Gastrocnemius medialis (tissue), 4 donors: ENCODE measurements around the gene COL10A1. TPM values are rescaled to one million over a fixed set of nuclear protein-coding genes. Genes with fewer than 3 reads are reported as not detected.

Experiments
- ATAC-seq, 2 donors: fragments of 150-250 bp; one replicate each; pipeline ENCODE4 v1.9.1; 2016
- DNase-seq, 2 donors: peaks; one replicate each; pipeline ENCODE4 v3.0.0-alpha.2; 2019
- H3K27ac ChIP-seq, 4 donors: fragments of 200-600 bp; sonication (generic); 1 replicate in 1 of 4; 2 replicates in 3 of 4; pipeline ENCODE4 v1.5.1; 2016 to 2018; ENCODE audit warnings: mild to moderate bottlenecking in 2 of 4, moderate library complexity in 1 of 4
- H3K27me3 ChIP-seq, 3 donors: fragments of 200-600 bp; sonication (generic) in 2 of 3; 1 replicate in 1 of 3; 2 replicates in 2 of 3; pipeline versions ENCODE4 v1.5.1 to v1.6.0; 2016 to 2019; ENCODE audit warnings: mild to moderate bottlenecking in 1 of 3, moderate library complexity in 1 of 3
- H3K36me3 ChIP-seq, 2 donors: fragments of 200-600 bp; sonication (generic) in 1 of 2; one replicate each; pipeline ENCODE4 v1.5.1; 2017 to 2018
- H3K4me1 ChIP-seq, 2 donors: fragments of 200-600 bp; sonication (generic) in 1 of 2; one replicate each; pipeline ENCODE4 v1.5.1; 2016 to 2017; ENCODE audit warnings: mild to moderate bottlenecking in 2 of 2
- H3K4me3 ChIP-seq, 4 donors: fragments of 200-600 bp; sonication (generic) in 3 of 4; 1 replicate in 1 of 4; 2 replicates in 3 of 4; pipeline ENCODE4 v1.5.1; 2016 to 2019; ENCODE audit warnings: mild to moderate bottlenecking in 2 of 4
- H3K9me3 ChIP-seq, 3 donors: fragments of 200-600 bp; sonication (generic) in 2 of 3; 1 replicate in 1 of 3; 2 replicates in 2 of 3; pipeline ENCODE4 v1.5.1; 2016 to 2019
- CTCF ChIP-seq, 5 experiments: fragments of 450-650 bp in 3 of 5; fragments of 200-600 bp in 2 of 5; sonication (generic) in 2 of 5; IDR thresholded peaks in 4 of 5; conservative IDR thresholded peaks in 1 of 5; 1 replicate in 4 of 5; 2 replicates in 1 of 5; pipeline ENCODE4 v1.5.1; 2016 to 2019; ENCODE audit warnings: antibody characterized with exemption in 5 of 5, mild to moderate bottlenecking in 3 of 5, moderate library complexity in 3 of 5
- POLR2A ChIP-seq, 2 donors: fragments of 450-650 bp; IDR thresholded peaks; one replicate each; pipeline ENCODE4 v1.6.1; 2017; ENCODE audit warnings: antibody characterized with exemption in 2 of 2, mild to moderate bottlenecking in 2 of 2, moderate library complexity in 2 of 2
- in situ Hi-C, 4 donors: fragments of 200-750 bp; cut with MboI; loops; one replicate each; pipeline versions ENCODE4 v1.15.0 to v1.8.0; 2017; ENCODE audit warnings: low sequenced_read_pairs in 4 of 4
- intact Hi-C: fragments of 100-400 bp; cut with DNase I; formaldehyde crosslinking; loops from one replicate; pipeline ENCODE4 v1.15.1; 2023; ENCODE audit warnings: low total_unique reads
- total RNA-seq, 4 donors: library from RNA; depleted of rRNA; stranded (reverse); fragments of >200 nt; gene quantifications; one replicate each; pipeline versions ENCODE4 v1.1.0 to v1.2.3, GENCODE V29; 2016

COL10A1 gene
- total RNA-seq, 4 donors from 2014 or later: not detected

GRCh38 chr6:116094041-116094440 lies 31.9 kb downstream of the COL10A1 start:
- intact Hi-C loops: no loop called here
- no peak overlapping the region for H3K4me3 ChIP-seq
- ATAC-seq (no peak), DNase-seq (no peak)
- no peaks in the 10 kb centered on the region for H3K36me3 ChIP-seq
- no peak overlapping the region for H3K27ac ChIP-seq
- H3K27me3 ChIP-seq: no peaks in the 10 kb centered on the region
- in situ Hi-C loops: no loop called here
- H3K4me1 ChIP-seq: no peaks in the 10 kb centered on the region
- no peaks in the 10 kb centered on the region for H3K9me3 ChIP-seq
- no peak for TF ChIP-seq CTCF (IDR thresholded peaks at IDR 0.05 in 4 of 5, conservative IDR thresholded peaks at IDR 0.05 in 1 of 5)
- no peak for TF ChIP-seq POLR2A (IDR thresholded peaks at IDR 0.05)

GRCh38 chr6:116090251-116090650 lies 35.7 kb downstream of the COL10A1 start:
- H3K4me3 ChIP-seq: no peak overlapping the region
- H3K9me3 ChIP-seq: no peaks in the 10 kb centered on the region
- in situ Hi-C loops: no loop called here
- TF ChIP-seq POLR2A (IDR thresholded peaks at IDR 0.05) (no peak), CTCF (IDR thresholded peaks at IDR 0.05 in 4 of 5, conservative IDR thresholded peaks at IDR 0.05 in 1 of 5) (no peak)
- ATAC-seq (no peak), DNase-seq (no peak)
- intact Hi-C loops: no loop called here
- H3K27ac ChIP-seq: no peak overlapping the region
- no peaks in the 10 kb centered on the region for H3K36me3 ChIP-seq
- no peaks in the 10 kb centered on the region for H3K4me1 ChIP-seq
- no peaks in the 10 kb centered on the region for H3K27me3 ChIP-seq

- Histone ChIP-seq H3K27me3 (no peaks in the 10 kb centered on the region), H3K9me3 (no peaks in the 10 kb centered on the region), H3K36me3 (no peaks in the 10 kb centered on the region), H3K4me1 (no peaks in the 10 kb centered on the region), H3K27ac (no peak overlapping the region), H3K4me3 (no peak overlapping the region)
- in situ Hi-C loops: no loop called here
- DNase-seq: no peak
- no peak for ATAC-seq
- TF ChIP-seq POLR2A (IDR thresholded peaks at IDR 0.05) (no peak), CTCF (IDR thresholded peaks at IDR 0.05 in 4 of 5, conservative IDR thresholded peaks at IDR 0.05 in 1 of 5) (no peak)
- intact Hi-C loops: no loop called here
These were observed 37.0 kb downstream of the COL10A1 start for GRCh38 chr6:116088946-116089345.

GRCh38 chr6:116087437-116088027 lies 38.4 kb downstream of the COL10A1 start:
- DNase-seq (no peak), ATAC-seq (no peak)
- Histone ChIP-seq H3K36me3 (no peaks in the 10 kb centered on the region), H3K4me1 (no peaks in the 10 kb centered on the region), H3K27me3 (no peaks in the 10 kb centered on the region), H3K9me3 (no peaks in the 10 kb centered on the region), H3K4me3 (no peak overlapping the region), H3K27ac (no peak overlapping the region)
- TF ChIP-seq POLR2A (IDR thresholded peaks at IDR 0.05) (no peak), CTCF (IDR thresholded peaks at IDR 0.05 in 4 of 5, conservative IDR thresholded peaks at IDR 0.05 in 1 of 5) (no peak)
- in situ Hi-C loops: no loop called here
- intact Hi-C loops: no loop called here

- Histone ChIP-seq H3K4me1 (no peaks in the 10 kb centered on the region), H3K27me3 (no peaks in the 10 kb centered on the region), H3K27ac (no peak overlapping the region), H3K4me3 (no peak overlapping the region), H3K36me3 (no peaks in the 10 kb centered on the region), H3K9me3 (no peaks in the 10 kb centered on the region)
- intact Hi-C loops (no loop called here), in situ Hi-C loops (no loop called here)
- TF ChIP-seq POLR2A (IDR thresholded peaks at IDR 0.05) (no peak), CTCF (IDR thresholded peaks at IDR 0.05 in 4 of 5, conservative IDR thresholded peaks at IDR 0.05 in 1 of 5) (no peak)
- no peak for ATAC-seq
- no peak for DNase-seq
These were observed 41.6 kb downstream of the COL10A1 start for GRCh38 chr6:116084284-116084683.
